Epithelial cell of esophagus (primary cell): ENCODE results near the gene HOXD12.

ENCODE experiments used
- DNase-seq: peaks from one replicate; pipeline ENCODE4 v3.0.0; 2010; ENCODE audit warnings: low read depth
- H3K4me3 ChIP-seq: 2 replicates; pipeline ENCODE4 v1.5.1; 2011; ENCODE audit warnings: mild to moderate bottlenecking, low read length, control low read depth
- CTCF ChIP-seq: IDR thresholded peaks from 2 replicates; pipeline ENCODE4 v1.5.1; 2011; ENCODE audit warnings: low read depth, mild to moderate bottlenecking, low read length, control low read depth, inconsistent platforms; ENCODE audit not compliant: insufficient read depth; ENCODE audit errors: missing control alignments

The HOXD12 gene

GRCh38 chr2:176071330-176072291 lies 28.0 kb upstream of the HOXD12 start:
- DNase-seq: no peak
- H3K4me3 ChIP-seq: no peak overlapping the region
- no peak for TF ChIP-seq CTCF

DNA sequence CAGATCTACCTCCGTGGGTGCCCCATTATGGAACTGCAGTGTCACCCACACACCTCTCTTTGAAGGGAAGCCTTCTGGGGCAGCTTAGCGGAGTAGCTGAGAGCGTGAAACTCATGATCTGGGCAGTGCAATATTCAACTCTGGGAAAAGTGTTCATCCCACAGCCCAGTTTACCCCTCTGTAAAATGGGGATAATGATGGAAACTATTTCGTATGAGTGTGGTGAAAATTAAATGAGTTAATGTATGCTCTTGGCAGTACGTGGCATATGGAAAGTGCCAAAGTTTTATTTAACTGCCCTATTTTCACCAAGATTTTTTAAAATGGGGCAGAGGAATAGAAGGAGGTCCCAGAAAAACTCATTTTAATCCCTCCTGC lies 27.3 kb upstream of the HOXD12 start:
- H3K4me3 ChIP-seq: no peak overlapping the region
- DNase-seq: no peak
- TF ChIP-seq CTCF: no peak

GRCh38 chr2:176072951-176073904 lies 26.4 kb upstream of the HOXD12 start:
- no peak for DNase-seq
- TF ChIP-seq CTCF: no peak
- H3K4me3 ChIP-seq: no peak overlapping the region

- no peak overlapping the region for H3K4me3 ChIP-seq
- no peak for TF ChIP-seq CTCF
- DNase-seq: no peak
These were observed 24.6 kb upstream of the HOXD12 start for GRCh38 chr2:176074919-176075425.

- no peak for DNase-seq
These were observed 24.1 kb upstream of the HOXD12 start for GRCh38 chr2:176075481-176075880.

More at GRCh38 chr2:176075481-176075880, 24.1 kb upstream of the HOXD12 start:
- no peak for TF ChIP-seq CTCF
- no peak overlapping the region for H3K4me3 ChIP-seq
